ENCODE results near the gene SLC26A1.

The SLC26A1 gene

DNA sequence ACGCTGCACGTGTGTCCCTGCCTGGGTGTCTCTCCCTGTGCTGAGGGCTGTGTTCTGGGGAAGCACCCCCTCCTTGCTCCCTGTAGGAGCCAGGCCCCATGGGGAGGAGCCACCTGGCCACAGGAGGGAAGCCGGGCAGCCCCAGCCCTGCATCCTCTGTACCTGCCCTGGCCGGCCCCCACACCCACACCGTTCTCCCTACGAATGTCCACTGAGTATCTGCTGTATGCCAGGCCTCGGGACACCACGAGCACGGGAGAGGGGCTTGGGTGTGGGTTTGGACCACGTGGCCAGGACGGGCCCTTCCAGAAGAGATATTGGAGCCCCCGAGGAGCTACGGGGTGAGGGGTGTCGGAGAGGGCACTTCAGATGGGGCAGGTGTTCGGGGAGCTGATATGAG, 24.5 kb upstream of the SLC26A1 start:
- Histone ChIP-seq H3K36me3 (ENCODE audit: control insufficient read depth, insufficient read depth, low read length, severe bottlenecking) (peaks cover 5% of the 10 kb centered on the region), H3K4me3 (ENCODE audit: low read length) (no peak overlapping the region), H3K4me1 (ENCODE audit: control insufficient read depth, insufficient read depth, low read length) (peaks cover under 1% of the 10 kb centered on the region), H3K9ac (ENCODE audit: low read length) (no peak overlapping the region), H3K9me3 (ENCODE audit: control insufficient read depth, low read length) (no peaks in the 10 kb centered on the region), H3K27me3 (replicated peaks; ENCODE audit: control insufficient read depth, insufficient read depth, low read length) (no peaks in the 10 kb centered on the region)
- no peak for DNase-seq (ENCODE audit: low read depth)

- H3K4me1 ChIP-seq (ENCODE audit: control insufficient read depth, insufficient read depth, low read length), result peaks cover 2% of the 10 kb centered on the region
- no peak overlapping the region for H3K4me3 ChIP-seq (ENCODE audit: low read length)
- no peak overlapping the region for H3K9ac ChIP-seq (ENCODE audit: low read length)
- H3K9me3 ChIP-seq (ENCODE audit: control insufficient read depth, low read length), result no peaks in the 10 kb centered on the region
- H3K27me3 ChIP-seq (replicated peaks; ENCODE audit: control insufficient read depth, insufficient read depth, low read length), result no peaks in the 10 kb centered on the region
- no peak for DNase-seq (ENCODE audit: low read depth)
- H3K36me3 ChIP-seq (ENCODE audit: control insufficient read depth, insufficient read depth, low read length, severe bottlenecking), result peaks cover 5% of the 10 kb centered on the region
These were observed 24.0 kb upstream of the SLC26A1 start for GRCh38 chr4:1017211-1017610.

- no peaks in the 10 kb centered on the region for H3K27me3 ChIP-seq (replicated peaks; ENCODE audit: control insufficient read depth, insufficient read depth, low read length)
- peaks cover 5% of the 10 kb centered on the region for H3K36me3 ChIP-seq (ENCODE audit: control insufficient read depth, insufficient read depth, low read length, severe bottlenecking)
- no peak overlapping the region for H3K4me3 ChIP-seq (ENCODE audit: low read length)
- DNase-seq (ENCODE audit: low read depth), result no peak
- H3K9ac ChIP-seq (ENCODE audit: low read length), result no peak overlapping the region
- H3K9me3 ChIP-seq (ENCODE audit: control insufficient read depth, low read length), result no peaks in the 10 kb centered on the region
- H3K4me1 ChIP-seq (ENCODE audit: control insufficient read depth, insufficient read depth, low read length), result peaks cover 4% of the 10 kb centered on the region
These were observed 22.5 kb upstream of the SLC26A1 start for GRCh38 chr4:1015746-1016145.

DNA sequence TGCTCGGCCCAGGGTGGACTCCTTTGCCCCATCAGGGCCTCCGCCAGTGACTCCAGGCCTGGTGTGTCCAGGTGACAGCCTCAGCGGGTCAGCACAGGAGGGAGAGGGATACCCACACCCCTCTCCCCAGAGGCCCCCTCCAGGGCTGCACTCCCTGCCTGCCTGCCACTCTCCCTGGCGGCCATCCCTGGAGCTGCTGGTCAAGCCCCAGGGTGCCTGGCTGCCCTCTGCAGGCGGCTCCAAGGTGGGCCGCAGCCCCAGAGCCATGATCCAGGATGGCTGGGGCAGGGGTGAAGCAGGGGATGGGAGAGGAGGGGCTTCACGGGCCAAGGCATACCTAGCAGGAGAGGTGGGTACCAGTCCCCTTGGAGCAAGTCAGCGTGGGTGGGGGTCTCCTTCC, 22.0 kb upstream of the SLC26A1 start:
- H3K4me3 ChIP-seq (ENCODE audit: low read length), result no peak overlapping the region

GRCh38 chr4:1014291-1015167, 21.3 kb upstream of the SLC26A1 start:
- DNase-seq (ENCODE audit: low read depth), result no peak
- H3K4me3 ChIP-seq (ENCODE audit: low read length), result no peak overlapping the region
- H3K9ac ChIP-seq (ENCODE audit: low read length), result no peak overlapping the region
- H3K36me3 ChIP-seq (ENCODE audit: control insufficient read depth, insufficient read depth, low read length, severe bottlenecking), result peaks cover 5% of the 10 kb centered on the region
- H3K9me3 ChIP-seq (ENCODE audit: control insufficient read depth, low read length), result no peaks in the 10 kb centered on the region
- H3K27me3 ChIP-seq (replicated peaks; ENCODE audit: control insufficient read depth, insufficient read depth, low read length), result no peaks in the 10 kb centered on the region
- H3K4me1 ChIP-seq (ENCODE audit: control insufficient read depth, insufficient read depth, low read length), result peaks cover 12% of the 10 kb centered on the region

More for the DNA sequence above, 22.0 kb upstream of the SLC26A1 start:
- peaks cover 8% of the 10 kb centered on the region for H3K4me1 ChIP-seq (ENCODE audit: control insufficient read depth, insufficient read depth, low read length)
- DNase-seq (ENCODE audit: low read depth), result no peak
- H3K9me3 ChIP-seq (ENCODE audit: control insufficient read depth, low read length), result no peaks in the 10 kb centered on the region
- no peak overlapping the region for H3K9ac ChIP-seq (ENCODE audit: low read length)
- H3K27me3 ChIP-seq (replicated peaks; ENCODE audit: control insufficient read depth, insufficient read depth, low read length), result no peaks in the 10 kb centered on the region
- H3K36me3 ChIP-seq (ENCODE audit: control insufficient read depth, insufficient read depth, low read length, severe bottlenecking), result peaks cover 5% of the 10 kb centered on the region

GRCh38 chr4:1013225-1014073, 20.2 kb upstream of the SLC26A1 start:
- Histone ChIP-seq H3K27me3 (replicated peaks; ENCODE audit: control insufficient read depth, insufficient read depth, low read length) (peaks cover 5% of the 10 kb centered on the region), H3K36me3 (ENCODE audit: control insufficient read depth, insufficient read depth, low read length, severe bottlenecking) (peaks cover 5% of the 10 kb centered on the region), H3K4me3 (ENCODE audit: low read length) (no peak overlapping the region), H3K9me3 (ENCODE audit: control insufficient read depth, low read length) (no peaks in the 10 kb centered on the region), H3K9ac (ENCODE audit: low read length) (no peak overlapping the region), H3K4me1 (ENCODE audit: control insufficient read depth, insufficient read depth, low read length) (peaks cover 16% of the 10 kb centered on the region)
- no peak for DNase-seq (ENCODE audit: low read depth)

- H3K27me3 ChIP-seq (replicated peaks; ENCODE audit: control insufficient read depth, insufficient read depth, low read length), result peaks cover 8% of the 10 kb centered on the region
- peaks cover 5% of the 10 kb centered on the region for H3K36me3 ChIP-seq (ENCODE audit: control insufficient read depth, insufficient read depth, low read length, severe bottlenecking)
- H3K9ac ChIP-seq (ENCODE audit: low read length), result peak overlapping the region; percentile 68
- peaks cover 16% of the 10 kb centered on the region for H3K4me1 ChIP-seq (ENCODE audit: control insufficient read depth, insufficient read depth, low read length)
- peak; percentile 63 for DNase-seq (ENCODE audit: low read depth)
- peak overlapping the region; percentile 79 for H3K4me3 ChIP-seq (ENCODE audit: low read length)
- no peaks in the 10 kb centered on the region for H3K9me3 ChIP-seq (ENCODE audit: control insufficient read depth, low read length)
These were observed 19.0 kb upstream of the SLC26A1 start for GRCh38 chr4:1012034-1012739.

DNA sequence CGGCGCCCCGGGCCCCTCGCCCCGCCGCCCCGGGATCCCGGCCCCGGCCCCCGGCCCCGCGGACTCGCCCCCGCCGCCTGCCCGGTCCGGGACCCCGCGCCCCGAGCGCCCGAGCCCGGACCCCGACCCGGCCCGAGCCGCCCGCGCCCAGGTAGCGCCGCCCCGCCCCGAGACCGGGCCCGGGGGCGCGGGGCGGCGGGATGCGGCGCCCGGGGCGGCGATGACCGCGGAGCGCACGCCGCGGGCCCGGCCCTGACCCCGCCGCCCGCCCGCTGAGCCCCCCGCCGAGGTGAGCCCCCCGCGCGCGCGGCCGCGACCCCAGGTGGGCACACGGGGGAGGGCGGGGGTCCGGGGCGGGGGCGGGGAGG, 18.4 kb upstream of the SLC26A1 start:
- H3K4me1 ChIP-seq (ENCODE audit: control insufficient read depth, insufficient read depth, low read length), result peaks cover 16% of the 10 kb centered on the region
- no peak overlapping the region for H3K9ac ChIP-seq (ENCODE audit: low read length)
- H3K9me3 ChIP-seq (ENCODE audit: control insufficient read depth, low read length), result no peaks in the 10 kb centered on the region
- H3K36me3 ChIP-seq (ENCODE audit: control insufficient read depth, insufficient read depth, low read length, severe bottlenecking), result peaks cover 5% of the 10 kb centered on the region
- no peak overlapping the region for H3K4me3 ChIP-seq (ENCODE audit: low read length)
- peaks cover 8% of the 10 kb centered on the region for H3K27me3 ChIP-seq (replicated peaks; ENCODE audit: control insufficient read depth, insufficient read depth, low read length)
- no peak for DNase-seq (ENCODE audit: low read depth)

GRCh38 chr4:1011022-1011665, 17.9 kb upstream of the SLC26A1 start, which contains the start of gene FGFRL1:
FGFRL1 (plus strand) TSS chr4:1011626; CDS start chr4:1012486, 860 bp downstream.
- peaks cover 8% of the 10 kb centered on the region for H3K27me3 ChIP-seq (replicated peaks; ENCODE audit: control insufficient read depth, insufficient read depth, low read length)
- peak within 1 kb of the TSS; percentile 80 for H3K4me3 ChIP-seq (ENCODE audit: low read length)
- H3K9me3 ChIP-seq (ENCODE audit: control insufficient read depth, low read length), result no peaks in the 10 kb centered on the region
- peak within 1 kb of the TSS; percentile 68 for H3K9ac ChIP-seq (ENCODE audit: low read length)
- DNase-seq (ENCODE audit: low read depth), result peak; percentile 97
- peaks cover 16% of the 10 kb centered on the region for H3K4me1 ChIP-seq (ENCODE audit: control insufficient read depth, insufficient read depth, low read length)
- H3K36me3 ChIP-seq (ENCODE audit: control insufficient read depth, insufficient read depth, low read length, severe bottlenecking), result peaks cover 5% of the 10 kb centered on the region

DNA sequence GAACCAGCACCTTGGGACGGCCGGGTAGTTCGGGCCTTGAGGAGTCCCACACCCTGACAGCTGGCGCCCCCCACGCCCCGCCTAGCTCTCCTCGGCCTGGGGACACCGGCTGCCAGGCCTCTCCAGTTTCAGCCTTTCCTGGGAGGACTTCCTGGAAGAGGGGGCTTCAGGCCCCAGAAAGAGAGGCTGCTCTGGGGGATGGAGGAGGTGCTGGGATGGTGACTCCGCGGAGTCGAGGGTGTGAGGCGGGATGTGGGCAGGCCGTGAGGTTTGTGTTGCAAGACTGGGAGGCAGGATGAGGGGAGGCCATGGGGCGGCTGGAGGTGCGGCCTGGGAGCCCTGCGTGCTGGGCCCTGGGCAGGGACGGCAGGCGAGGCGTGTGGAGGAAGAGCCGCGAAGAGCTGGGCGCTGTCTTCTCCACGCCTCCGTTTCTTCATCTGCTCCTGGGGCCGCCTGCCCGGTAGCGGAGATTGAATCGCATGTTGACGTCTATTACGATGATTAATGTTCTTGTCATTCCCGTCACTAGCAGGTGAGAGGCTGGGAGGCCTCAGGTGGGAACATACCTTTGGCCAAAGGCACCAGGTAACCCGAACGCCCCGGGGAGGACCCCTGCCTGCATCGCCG, 17.3 kb upstream of the SLC26A1 start:
- peaks cover 8% of the 10 kb centered on the region for H3K27me3 ChIP-seq (replicated peaks; ENCODE audit: control insufficient read depth, insufficient read depth, low read length)
- DNase-seq (ENCODE audit: low read depth), result peak; percentile 91

More for the DNA sequence above, 17.3 kb upstream of the SLC26A1 start:
- peaks cover 16% of the 10 kb centered on the region for H3K4me1 ChIP-seq (ENCODE audit: control insufficient read depth, insufficient read depth, low read length)
- peaks cover 5% of the 10 kb centered on the region for H3K36me3 ChIP-seq (ENCODE audit: control insufficient read depth, insufficient read depth, low read length, severe bottlenecking)
- H3K9me3 ChIP-seq (ENCODE audit: control insufficient read depth, low read length), result no peaks in the 10 kb centered on the region
- H3K9ac ChIP-seq (ENCODE audit: low read length), result peak overlapping the region; percentile 62
- H3K4me3 ChIP-seq (ENCODE audit: low read length), result peak overlapping the region; percentile 80
